Endothelial cell of umbilical vein (primary cell): ENCODE results near the gene SRPX2. TPM values are rescaled to one million over a fixed set of nuclear protein-coding genes. Genes with fewer than 3 reads are reported as not detected.

ENCODE experiments used
- BruUV-seq: library from RNA; stranded (reverse); fragments of 400-500 nt; replicated peaks from 2 replicates; lab custom pipeline; 2021; lab: Mats Ljungman, UMichigan
- CTCF ChIA-PET: fragments of 300-600, 350-600 bp; sonication (Branson Sonifier 250); formaldehyde crosslinking; loops from one replicate; lab custom pipeline; 2021; ENCODE audit warnings: antibody characterized with exemption, inconsistent platforms; lab: Charles Lee
- POLR2A ChIA-PET: fragments of 300-600, 350-600 bp; sonication (Branson Sonifier 250); formaldehyde crosslinking; loops from one replicate; lab custom pipeline; 2021; ENCODE audit warnings: antibody characterized with exemption, inconsistent platforms; lab: Charles Lee
- DNase-seq: peaks from one replicate; pipeline ENCODE4 v3.0.0-alpha.2; 2011; ENCODE audit warnings: low read depth, low spot score
- FAIRE-seq: peaks from 2 replicates; lab custom pipeline; 2011; peaks lifted over from hg19 to GRCh38; lab: Jason Lieb, UNC
- H2AFZ ChIP-seq: 2 replicates; pipeline ENCODE4 v1.6.0; 2012; ENCODE audit warnings: low read depth, low read length, control low read depth, inconsistent platforms
- H3K27ac ChIP-seq: 2 replicates; pipeline ENCODE4 v1.5.1; 2011; ENCODE audit warnings: low read depth, mild to moderate bottlenecking, control low read depth, low read length, moderate library complexity; ENCODE audit not compliant: insufficient read depth
- H3K27me3 ChIP-seq, 2 experiments: 2 replicates each; pipeline versions ENCODE4 v1.6.0 to v1.6.1; 2011; ENCODE audit warnings: low read length in 2 of 2, mixed read lengths in 1 of 2; ENCODE audit not compliant: control insufficient read depth in 2 of 2, insufficient read depth in 2 of 2
- H3K36me3 ChIP-seq, 2 experiments: 2 replicates in 1 of 2; 3 replicates in 1 of 2; pipeline ENCODE4 v1.5.1; 2011; ENCODE audit warnings: low read length in 2 of 2, mild to moderate bottlenecking in 1 of 2, moderate library complexity in 1 of 2; ENCODE audit not compliant: control insufficient read depth in 2 of 2, insufficient read depth in 2 of 2; ENCODE audit errors: extremely low read depth in 1 of 2
- H3K4me1 ChIP-seq: 3 replicates; pipeline ENCODE4 v1.5.1; 2011; ENCODE audit warnings: mild to moderate bottlenecking, low read length; ENCODE audit not compliant: control insufficient read depth, insufficient read depth; ENCODE audit errors: extremely low read depth
- H3K4me2 ChIP-seq: 2 replicates; pipeline ENCODE4 v1.6.1; 2011; ENCODE audit warnings: low read length, control low read depth, mixed read lengths; ENCODE audit not compliant: insufficient read depth
- H3K4me3 ChIP-seq, 3 experiments: fragments of 200-600 bp in 1 of 3; sonication (generic), shearing (Covaris generic) in 1 of 3; replicated peaks in 1 of 3; 2 replicates each; pipeline ENCODE4 v1.5.1; 2011 to 2016; ENCODE audit warnings: control low read depth in 3 of 3, low read length in 3 of 3, mild to moderate bottlenecking in 2 of 3, inconsistent platforms in 1 of 3, low read depth in 1 of 3, moderate library complexity in 1 of 3; ENCODE audit not compliant: insufficient read depth in 1 of 3
- H3K79me2 ChIP-seq: 2 replicates; pipeline ENCODE4 v1.6.0; 2012; ENCODE audit warnings: low read length, inconsistent platforms; ENCODE audit not compliant: control insufficient read depth, insufficient read depth
- H3K9ac ChIP-seq: replicated peaks from 2 replicates; pipeline ENCODE3; 2011; ENCODE audit warnings: low read length, control low read depth; ENCODE audit not compliant: insufficient read depth; ENCODE audit errors: extremely low read depth
- H3K9me1 ChIP-seq: replicated peaks from 3 replicates; pipeline ENCODE4 v1.6.0; 2011; ENCODE audit warnings: mild to moderate bottlenecking, low read length; ENCODE audit not compliant: control insufficient read depth, insufficient read depth; ENCODE audit errors: extremely low read depth
- H3K9me3 ChIP-seq: replicated peaks from 2 replicates; pipeline ENCODE4 v1.5.1; 2012; ENCODE audit warnings: low read length, inconsistent platforms; ENCODE audit not compliant: control insufficient read depth, insufficient read depth
- H4K20me1 ChIP-seq: replicated peaks from 2 replicates; pipeline ENCODE3; 2011; ENCODE audit warnings: mild to moderate bottlenecking, low read length; ENCODE audit not compliant: control insufficient read depth, insufficient read depth; ENCODE audit errors: extremely low read depth
- CTCF ChIP-seq, 2 donors: IDR thresholded peaks; 1 replicate in 1 of 2; 2 replicates in 1 of 2; pipeline ENCODE4 v1.5.1; 2011; ENCODE audit warnings: low read length in 2 of 2, mild to moderate bottlenecking in 2 of 2, moderate library complexity in 2 of 2, control low read depth in 1 of 2, inconsistent platforms in 1 of 2, low read depth in 1 of 2; ENCODE audit not compliant: insufficient read depth in 1 of 2; ENCODE audit errors: extremely low read depth in 1 of 2
- GATA2 ChIP-seq: IDR thresholded peaks from 2 replicates; pipeline ENCODE4 v1.7.0; 2011; ENCODE audit warnings: low read depth, mild to moderate bottlenecking, moderate library complexity, mixed read lengths, low read length; ENCODE audit not compliant: insufficient read length, insufficient read depth
- JUN ChIP-seq: IDR thresholded peaks from 2 replicates; pipeline ENCODE4 v1.6.1; 2011; ENCODE audit warnings: borderline replicate concordance, low read depth; ENCODE audit not compliant: insufficient read length, insufficient read depth
- MYC ChIP-seq: IDR thresholded peaks from one replicate; pipeline ENCODE4 v1.6.1; 2011; ENCODE audit warnings: mild to moderate bottlenecking, low read depth, low read length
- POLR2A ChIP-seq: IDR thresholded peaks from 2 replicates; pipeline ENCODE4 v1.6.1; 2012; ENCODE audit warnings: low read depth, mild to moderate bottlenecking, control low read depth, low read length
- dilution Hi-C: fragments of 300-500 bp; cut with MboI; formaldehyde crosslinking; loops from one replicate; pipeline ENCODE4 v1.15.0; 2019; ENCODE audit warnings: low sequenced_read_pairs; ENCODE audit not compliant: extremely low pct_ligation_motif_present
- intact Hi-C: fragments of 100-400 bp; cut with micrococcal nuclease; formaldehyde crosslinking; loops from one replicate; pipeline ENCODE4 v1.10.0; 2022
- polyA plus RNA-seq, 4 experiments: library from polyadenylated mRNA; depleted of rRNA in 3 of 4; stranded (reverse) in 3 of 4; unstranded in 1 of 4; fragments of >200 nt; gene quantifications; 2 replicates each; pipeline versions ENCODE4 v1.2.1 to v1.2.3, GENCODE V29; 2011 to 2012; ENCODE audit warnings: missing spikeins in 1 of 4
- total RNA-seq: library from RNA; stranded (reverse); gene quantifications from 2 replicates; pipeline ENCODE4 v1.2.3, GENCODE V29; 2021
- TF ChIP-seq, protein P1 (sequence below): IDR thresholded peaks from 2 replicates; pipeline ENCODE4 v1.6.1; 2011; ENCODE audit not compliant: insufficient read depth, insufficient read length

Gene SRPX2
- total and polyA plus RNA-seq, 2 donors (not counting 3 experiments of a cell fraction or from before 2014, with no cell fraction given): 124 to 265 TPM

- ChIA-PET CTCF (interaction anchor here (0.9 to 6.8 kb wide), 10 partner anchors 9 to 142 kb away, joined by 3 to 48 read pairs (median 6); partner anchors contain the start of genes SRPX2 and TSPAN6), POLR2A (no interaction called here)
- BruUV-seq: no TSS peak
- H3K9me3 ChIP-seq: no peaks in the 10 kb centered on the region
- dilution Hi-C loops: no loop called here
- no peak overlapping the region for H3K9ac ChIP-seq
- H3K4me1 ChIP-seq: peaks cover 53% of the 10 kb centered on the region
- DNase-seq: peak; percentile 46
- H2AFZ ChIP-seq: no peak overlapping the region
- TF ChIP-seq POLR2A (no peak), GATA2 (no peak), MYC (no peak), CTCF (IDR thresholded peaks at IDR 0.05; ENCODE audit: extremely low read depth in 1 of 2, insufficient read depth in 1 of 2, low read depth in 1 of 2, low read length in 2 of 2) (peak; percentile 4 to 15), JUN (no peak)
- TF ChIP-seq, protein P1, sequence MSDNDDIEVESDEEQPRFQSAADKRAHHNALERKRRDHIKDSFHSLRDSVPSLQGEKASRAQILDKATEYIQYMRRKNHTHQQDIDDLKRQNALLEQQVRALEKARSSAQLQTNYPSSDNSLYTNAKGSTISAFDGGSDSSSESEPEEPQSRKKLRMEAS: peak; percentile 16
- peak overlapping the region; percentile 15 for H3K27ac ChIP-seq
- H4K20me1 ChIP-seq: no peaks in the 10 kb centered on the region
- no peak overlapping the region for H3K4me2 ChIP-seq
- H3K36me3 ChIP-seq: peaks cover 0 to 10% of the 10 kb centered on the region in 2 experiments
- H3K4me3 ChIP-seq: no peak overlapping the region
- peaks cover 69% of the 10 kb centered on the region for H3K79me2 ChIP-seq
- intact Hi-C loops: no loop called here
- H3K9me1 ChIP-seq: no peaks in the 10 kb centered on the region
- H3K27me3 ChIP-seq: no peaks in the 10 kb centered on the region
- FAIRE-seq: peak; percentile 70
Measured at GRCh38 chrX:100654261-100654660, 10.3 kb downstream of the SRPX2 start.
